M059J (cell line): Measurements from ENCODE around the gene EXOC6B. TPM values are rescaled to one million over a fixed set of nuclear protein-coding genes. Genes with fewer than 3 reads are reported as not detected.

Experiments
- DNase-seq: peaks from one replicate; pipeline ENCODE4 v3.0.0-alpha.2; 2012; ENCODE audit warnings: low read depth
- total RNA-seq: library from RNA; depleted of rRNA; stranded (reverse); fragments of >200 nt; shearing (Covaris generic); gene quantifications from 2 replicates; pipeline ENCODE4 v1.2.3, GENCODE V29; 2014

EXOC6B gene
- total RNA-seq, 1 experiment from 2014 or later: 18.5 TPM

- no peak for DNase-seq
Observed at GRCh38 chr2:72166279-72166678, 659.6 kb downstream of the EXOC6B start.

GRCh38 chr2:72165792-72166191, 660.0 kb downstream of the EXOC6B start:
- peak; percentile 35 for DNase-seq

DNA sequence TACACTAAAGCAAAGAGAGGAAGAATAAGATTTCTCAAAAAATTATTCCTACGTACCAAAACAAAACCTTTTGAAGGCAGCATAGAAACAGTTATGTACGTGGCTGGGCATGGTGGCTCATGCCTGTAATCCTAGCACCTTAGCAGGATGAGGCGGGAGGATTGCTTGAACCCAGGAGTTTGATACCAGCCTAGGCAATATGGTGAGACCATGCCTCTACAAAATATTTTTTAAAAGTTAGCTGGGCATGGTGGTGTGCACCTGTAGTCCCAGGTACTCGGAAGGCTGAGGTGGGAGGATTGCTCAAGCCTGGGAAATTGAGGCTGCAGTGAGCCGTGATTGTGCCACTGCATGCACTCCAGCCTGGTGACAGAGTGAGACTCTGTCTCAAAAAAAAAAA, 663.3 kb downstream of the EXOC6B start:
- DNase-seq: no peak

DNA sequence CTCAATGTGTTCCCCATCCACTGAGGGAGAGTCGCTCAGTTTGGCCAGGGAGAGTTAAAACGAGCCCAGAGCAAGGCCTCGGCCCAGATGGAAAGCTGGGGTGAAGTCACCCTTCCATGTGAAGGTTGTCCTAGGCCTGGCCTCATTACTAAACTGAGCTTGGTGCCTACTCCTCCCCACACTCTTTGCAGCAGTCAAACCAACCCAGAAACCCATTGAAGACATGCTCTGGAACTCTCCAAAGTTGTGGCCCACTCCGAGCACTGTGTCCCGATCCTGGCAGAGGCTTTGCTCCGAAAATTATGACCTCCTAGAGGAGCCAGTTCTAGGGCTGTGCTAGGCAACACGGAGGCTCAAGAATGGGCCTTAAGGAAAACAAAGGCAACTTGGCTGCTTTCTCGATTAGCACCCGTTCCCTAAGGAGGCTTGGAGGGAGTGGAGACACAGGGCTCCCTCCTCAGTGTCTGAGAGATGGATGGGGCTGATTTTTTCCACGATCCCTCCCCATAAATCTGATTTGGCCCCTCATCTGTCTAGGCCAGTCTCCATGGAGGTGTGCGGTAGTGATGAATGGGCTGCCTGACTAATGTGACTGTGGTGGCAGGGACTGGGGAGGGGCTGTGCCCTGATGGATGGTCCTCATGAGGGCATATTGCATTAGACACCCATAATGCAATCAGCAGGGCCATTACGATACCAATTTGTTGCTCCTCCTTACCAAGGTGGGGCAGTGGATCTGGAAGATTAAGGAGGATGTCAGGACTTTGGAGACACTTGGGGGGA, 666.4 kb downstream of the EXOC6B start:
- DNase-seq: no peak

GRCh38 chr2:72157871-72158771, 667.7 kb downstream of the EXOC6B start:
- no peak for DNase-seq

- no peak for DNase-seq
Observed at GRCh38 chr2:72156872-72157271, 669.0 kb downstream of the EXOC6B start.

- no peak for DNase-seq
Observed at GRCh38 chr2:72155737-72156136, 670.1 kb downstream of the EXOC6B start.

GRCh38 chr2:72155151-72155550, 670.7 kb downstream of the EXOC6B start:
- DNase-seq: no peak

- DNase-seq: no peak
Observed at GRCh38 chr2:72154386-72154975, 671.4 kb downstream of the EXOC6B start.

- DNase-seq: no peak
Observed at GRCh38 chr2:72153924-72154323, 671.9 kb downstream of the EXOC6B start.

- no peak for DNase-seq
Observed at GRCh38 chr2:72153026-72153791, 672.6 kb downstream of the EXOC6B start.

DNA sequence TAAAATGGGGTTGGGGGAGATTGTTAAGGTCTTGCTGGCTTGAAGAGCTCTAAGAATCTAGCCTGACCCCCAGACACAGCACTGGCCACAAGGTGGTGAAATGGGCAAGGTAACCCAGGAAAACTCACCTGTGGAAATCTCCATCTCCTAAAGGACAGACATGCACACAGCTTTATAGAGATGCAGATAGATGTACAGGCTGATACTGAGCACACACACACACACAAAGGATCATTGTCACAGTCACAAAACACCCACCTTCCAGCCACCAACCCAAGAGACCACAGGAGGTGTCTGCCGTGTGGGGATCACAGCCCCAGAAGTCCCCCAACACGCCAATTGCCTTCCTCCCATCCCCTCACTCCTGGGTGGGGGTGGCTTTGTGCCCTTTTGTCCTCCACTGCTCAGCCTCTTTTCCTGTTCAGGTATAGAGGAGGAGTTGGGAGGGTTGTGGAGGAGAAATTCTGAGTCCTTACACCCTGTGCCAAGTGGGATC, 674.9 kb downstream of the EXOC6B start:
- no peak for DNase-seq

DNA sequence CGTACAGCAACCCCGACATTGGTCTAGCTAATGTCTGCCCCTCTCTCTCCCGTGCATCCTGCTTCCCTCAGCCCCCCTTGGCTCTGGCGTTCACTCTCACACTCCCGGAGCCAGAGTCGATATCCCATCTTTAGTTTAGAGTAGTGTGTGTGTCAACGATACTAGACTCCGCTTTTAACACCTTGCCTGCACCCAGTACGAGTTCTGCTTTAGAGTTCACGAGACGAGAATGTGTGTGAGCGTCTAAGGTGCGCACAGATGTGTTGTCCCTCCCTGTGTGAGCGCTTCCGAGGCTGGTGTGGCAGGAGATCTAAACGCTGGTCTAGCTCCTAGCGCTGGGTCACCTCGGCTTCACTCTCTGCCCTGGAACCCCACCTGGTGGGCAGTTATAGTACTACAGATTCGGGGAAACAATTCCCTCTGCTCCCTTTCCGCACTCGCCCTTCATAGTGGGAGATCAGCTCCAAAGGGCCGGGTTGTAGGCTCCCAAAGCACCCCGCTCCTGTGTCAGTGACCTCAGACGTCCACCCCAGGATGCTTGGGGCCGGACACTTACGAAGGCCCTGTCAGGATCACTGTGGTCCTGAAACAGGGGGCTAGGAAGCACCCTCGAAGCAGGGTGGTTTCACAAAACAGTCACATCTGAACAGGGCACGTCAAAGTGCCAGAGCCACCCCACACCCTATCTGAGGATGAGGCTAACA, 675.5 kb downstream of the EXOC6B start:
- DNase-seq: peak; percentile 81

DNA sequence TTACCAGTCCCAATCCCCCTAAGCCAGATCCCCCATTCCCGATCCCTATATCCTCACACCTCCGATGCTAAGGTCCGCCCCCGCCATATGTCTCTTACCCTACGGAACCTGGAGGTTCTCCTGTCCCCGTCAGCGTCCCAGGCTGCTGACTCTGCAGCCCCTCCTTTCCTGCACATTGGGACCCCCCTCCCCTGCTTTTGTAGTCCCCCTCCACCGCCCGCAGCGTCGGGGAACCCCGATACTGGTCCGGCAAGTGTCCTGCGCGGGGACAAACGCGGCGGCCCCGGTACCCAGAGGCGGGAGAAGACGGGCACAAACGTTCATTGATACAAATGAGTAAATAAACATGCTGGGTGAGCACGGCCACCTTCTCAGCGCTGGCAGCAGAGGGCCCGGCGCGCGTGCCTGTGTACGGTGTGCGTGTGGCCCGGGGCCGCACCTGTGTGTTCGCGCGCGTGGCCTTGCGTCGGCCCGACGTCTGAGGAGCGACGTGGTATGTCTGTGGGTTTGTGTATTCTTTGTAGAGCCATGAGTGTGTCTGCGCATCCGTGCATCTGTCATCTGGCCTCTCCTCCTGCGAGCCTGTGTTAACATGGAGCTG, 676.2 kb downstream of the EXOC6B start:
- DNase-seq: peak; percentile 18

GRCh38 chr2:72148837-72149555, 676.8 kb downstream of the EXOC6B start:
- DNase-seq: peak; percentile 47

GRCh38 chr2:72148003-72148836, 677.6 kb downstream of the EXOC6B start:
- DNase-seq: peak; percentile 15

DNA sequence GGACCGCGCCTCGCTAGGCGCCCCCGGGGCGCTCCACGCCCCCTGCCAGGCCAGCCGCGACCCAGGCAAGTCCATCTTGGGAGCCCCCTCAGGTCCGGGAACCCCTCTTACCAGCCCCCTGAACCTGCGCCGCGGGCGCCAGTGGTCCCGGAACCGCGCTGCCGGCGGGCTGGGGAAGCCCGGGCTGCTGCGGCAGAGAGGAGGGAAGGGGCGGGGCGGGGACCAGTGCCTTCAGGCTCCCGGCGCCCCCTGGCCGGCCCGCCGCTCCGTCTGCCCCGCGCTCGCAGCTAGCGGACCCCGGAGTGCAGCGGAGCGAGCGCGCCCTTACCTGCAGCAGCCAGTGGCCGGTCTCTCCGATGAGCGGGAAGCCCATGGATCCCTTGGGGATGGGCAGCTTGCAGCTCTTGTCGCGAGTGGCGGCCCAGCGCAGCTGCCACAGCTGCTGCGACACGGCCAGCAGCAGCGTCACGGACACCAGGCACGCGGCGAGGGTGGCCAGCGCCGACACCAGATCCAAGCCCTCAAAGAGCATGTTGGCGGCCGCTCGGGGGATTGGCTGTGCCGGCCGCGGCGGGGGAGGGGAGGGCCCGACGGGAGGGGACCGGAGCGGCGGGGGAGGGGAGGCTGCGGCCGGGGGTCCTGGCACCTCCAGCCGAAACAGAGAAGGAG, 678.4 kb downstream of the EXOC6B start, which contains the start of gene CYP26B1:
TSS of gene CYP26B1 (minus strand) at position 560 of the 669 bp plus-strand sequence. CDS start at position 532, 28 bp downstream.
- peak; percentile 23 for DNase-seq
